GM12864 (cell line): ENCODE data around the gene CAPN5.

Source experiments
- DNase-seq: peaks from one replicate; pipeline ENCODE4 v3.0.0-alpha.2; 2011; ENCODE audit warnings: low read depth
- H3K4me3 ChIP-seq: 2 replicates; pipeline ENCODE4 v1.5.1; 2011; ENCODE audit warnings: mild to moderate bottlenecking, low read depth, low read length, control low read depth
- CTCF ChIP-seq: IDR thresholded peaks from 2 replicates; pipeline ENCODE4 v1.5.1; 2011; ENCODE audit warnings: low read depth, mild to moderate bottlenecking, moderate library complexity, low read length, control low read depth, inconsistent platforms; ENCODE audit errors: missing control alignments

CAPN5 gene

GRCh38 chr11:77172666-77172982, 105.9 kb downstream of the CAPN5 start:
- H3K4me3 ChIP-seq = no peak overlapping the region
- no peak for TF ChIP-seq CTCF

GRCh38 chr11:77173494-77173893, 106.7 kb downstream of the CAPN5 start:
- TF ChIP-seq CTCF = no peak

More at GRCh38 chr11:77172666-77172982, 105.9 kb downstream of the CAPN5 start:
- DNase-seq = no peak

GRCh38 chr11:77174559-77174958, 107.8 kb downstream of the CAPN5 start:
- H3K4me3 ChIP-seq = no peak overlapping the region
- DNase-seq = no peak
- TF ChIP-seq CTCF = no peak

More at GRCh38 chr11:77173494-77173893, 106.7 kb downstream of the CAPN5 start:
- no peak overlapping the region for H3K4me3 ChIP-seq
- DNase-seq = no peak

- TF ChIP-seq CTCF = no peak
- no peak overlapping the region for H3K4me3 ChIP-seq
- DNase-seq = no peak
Measured at GRCh38 chr11:77175021-77175842, 108.5 kb downstream of the CAPN5 start.
